GM18505 (cell line): Measurements from ENCODE around the gene ACVR1B.

ENCODE experiments used
- ATAC-seq: cut with Tn5 transposase; IDR thresholded peaks from one replicate; pipeline ENCODE4 v1.9.1; 2021; ENCODE audit not compliant: unreplicated experiment
- POLR2A ChIP-seq: IDR thresholded peaks from 4 replicates; pipeline ENCODE4 v1.6.1; 2011; ENCODE audit warnings: borderline replicate concordance; ENCODE audit not compliant: insufficient read depth, insufficient read length; ENCODE audit errors: extremely low read depth

ACVR1B gene

GRCh38 chr12:51954561-51955361 is 3.3 kb downstream of the ACVR1B start:
- ATAC-seq = no peak
- TF ChIP-seq POLR2A = no peak

GRCh38 chr12:51955702-51956101 is 4.2 kb downstream of the ACVR1B start:
- no peak for TF ChIP-seq POLR2A
- no peak for ATAC-seq

DNA sequence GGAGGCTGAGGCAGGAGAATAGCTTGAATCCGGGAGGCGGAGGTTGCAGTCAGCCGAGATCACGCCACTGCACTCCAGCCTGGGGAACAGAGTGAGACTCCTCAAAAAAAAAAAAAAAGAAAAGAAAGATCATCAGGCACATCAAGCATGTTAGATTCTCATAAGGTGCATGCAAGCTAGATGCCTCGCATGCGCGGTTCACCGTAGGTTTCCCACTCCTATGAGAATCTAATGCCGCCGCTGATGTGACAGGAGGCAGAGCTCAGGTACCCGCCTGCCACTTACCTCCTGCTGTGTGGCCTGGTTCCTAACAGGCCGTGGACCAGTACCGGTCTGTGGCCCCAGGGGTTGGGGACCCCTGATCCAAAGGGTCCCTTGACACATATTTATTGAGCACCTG is 7.0 kb downstream of the ACVR1B start:
- TF ChIP-seq POLR2A = no peak
- ATAC-seq = no peak

GRCh38 chr12:51959211-51959610 is 7.7 kb downstream of the ACVR1B start:
- ATAC-seq = no peak
- no peak for TF ChIP-seq POLR2A

GRCh38 chr12:51959921-51960320 is 8.4 kb downstream of the ACVR1B start:
- ATAC-seq = no peak
- no peak for TF ChIP-seq POLR2A

GRCh38 chr12:51960488-51960887 is 9.0 kb downstream of the ACVR1B start:
- TF ChIP-seq POLR2A = no peak
- no peak for ATAC-seq

DNA sequence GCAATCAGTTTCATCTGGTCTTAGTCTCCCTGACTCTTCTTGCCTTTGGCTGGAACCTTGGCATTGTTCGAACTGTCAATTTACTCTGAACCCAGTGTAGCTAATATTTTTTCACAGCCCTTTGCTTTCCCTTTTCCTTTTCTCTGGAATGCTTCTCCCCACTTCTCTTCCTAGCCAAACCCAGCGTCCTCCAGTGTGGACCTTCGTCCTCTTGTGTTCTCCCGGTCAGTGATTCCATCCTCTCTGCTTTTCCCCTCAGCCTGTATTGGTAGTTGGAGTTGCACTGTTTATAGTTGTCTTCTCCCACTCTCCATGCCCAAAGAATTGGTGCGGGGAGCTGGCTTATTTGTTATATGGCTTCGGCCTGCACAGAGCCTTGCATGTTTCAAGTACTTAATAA is 9.4 kb downstream of the ACVR1B start:
- no peak for ATAC-seq

DNA sequence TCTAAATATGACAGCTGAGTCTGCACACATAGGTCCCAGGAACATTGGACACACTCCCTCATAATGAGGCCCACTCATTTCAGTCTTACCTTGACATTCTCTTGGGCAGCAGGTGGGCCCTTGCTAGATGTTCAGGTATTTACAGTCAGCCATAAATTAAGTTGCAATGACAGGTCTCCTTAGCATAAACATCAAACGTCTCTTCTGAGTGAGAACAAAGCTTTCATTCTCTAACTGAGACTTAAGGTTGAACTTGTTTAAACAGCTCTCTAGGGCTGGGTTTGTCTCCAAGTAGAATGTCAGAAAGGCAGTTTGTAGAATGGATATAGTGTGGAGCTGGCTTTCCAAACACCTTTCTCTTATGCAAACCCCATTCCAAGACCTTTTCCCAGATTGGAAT is 10.3 kb downstream of the ACVR1B start:
- no peak for TF ChIP-seq POLR2A
- no peak for ATAC-seq

More for the DNA sequence above, 9.4 kb downstream of the ACVR1B start:
- no peak for TF ChIP-seq POLR2A

- ATAC-seq = no peak
- TF ChIP-seq POLR2A = no peak
Observed at GRCh38 chr12:51962737-51963136, 11.2 kb downstream of the ACVR1B start.

- no peak for TF ChIP-seq POLR2A
- ATAC-seq = no peak
Observed at GRCh38 chr12:51963477-51963876, 12.0 kb downstream of the ACVR1B start.

DNA sequence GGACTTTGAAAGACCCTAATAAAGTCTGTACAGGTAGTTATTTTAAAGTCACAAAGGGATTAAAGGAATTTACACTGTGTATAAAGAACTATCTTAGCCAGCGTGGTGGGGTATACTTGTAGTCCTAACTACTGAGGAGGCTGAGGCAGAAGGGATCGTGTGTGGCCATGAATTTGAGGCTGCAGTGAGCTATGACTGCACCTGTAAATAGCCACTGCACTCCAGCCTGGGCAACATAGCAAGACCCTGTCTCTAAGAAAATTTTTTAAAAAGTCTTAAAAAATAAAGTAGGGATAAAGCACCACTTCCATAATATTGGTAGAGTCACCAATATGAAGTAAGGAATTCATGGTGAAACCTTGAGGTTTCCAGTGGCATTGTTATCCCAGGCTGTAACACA is 18.1 kb downstream of the ACVR1B start:
- no peak for TF ChIP-seq POLR2A
- ATAC-seq = no peak

DNA sequence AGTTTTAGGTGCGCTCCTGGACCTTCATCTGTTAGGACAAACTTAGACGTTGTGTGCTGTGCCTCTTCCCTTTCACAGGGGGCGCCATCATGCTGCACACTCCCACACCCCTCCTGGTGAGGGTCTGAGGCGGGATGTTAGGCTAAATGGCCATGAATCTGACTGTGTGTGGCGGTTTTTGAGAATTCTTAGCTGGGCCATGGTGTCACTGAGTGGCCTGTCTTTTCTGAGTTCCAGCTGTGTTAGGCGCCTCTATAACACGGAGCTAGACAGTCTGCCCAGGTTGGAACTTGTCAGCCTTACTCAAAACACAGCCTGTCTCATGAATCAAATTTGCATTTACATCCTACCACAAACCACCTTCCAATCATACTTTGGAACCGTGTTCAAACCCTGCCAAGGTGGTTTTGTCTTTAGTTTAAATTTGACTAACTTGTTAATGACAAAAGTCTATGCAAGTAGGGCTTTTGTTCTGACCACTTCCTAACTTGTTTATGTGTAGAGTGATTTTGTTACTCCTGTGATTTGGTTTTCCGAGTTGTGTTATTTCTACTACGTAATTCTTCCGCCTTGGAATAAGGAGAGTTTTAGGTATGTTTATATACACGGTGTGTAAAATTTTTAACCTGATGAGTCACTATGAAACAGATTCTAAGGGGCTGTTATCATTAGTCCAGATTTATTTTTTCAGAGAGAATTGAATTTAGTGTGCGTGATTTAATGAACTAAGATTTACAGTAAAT is 19.6 kb downstream of the ACVR1B start:
- peak; percentile 74 for ATAC-seq
- TF ChIP-seq POLR2A = no peak

GRCh38 chr12:51971679-51972421 is 20.4 kb downstream of the ACVR1B start:
- no peak for ATAC-seq
- no peak for TF ChIP-seq POLR2A
